Measurements from ENCODE around the gene MYB. TPM values are rescaled to one million over a fixed set of nuclear protein-coding genes. Genes with fewer than 3 reads are reported as not detected.

The MYB gene
- total RNA-seq, 2 experiments from 2014 or later = 20.1 to 42.9 TPM

GRCh38 chr6:135260612-135261011 is 79.5 kb downstream of the MYB start:
- H3K36me3 ChIP-seq (ENCODE audit: insufficient read depth, low read length) = 0 out of 2 replicates have a peak, but pooled peaks cover 3% of the 10 kb centered on the region
- no peaks in the 10 kb centered on the region for H3K9me2 ChIP-seq (ENCODE audit: insufficient read depth, low read length)
- H3K9me3 ChIP-seq (ENCODE audit: low read length) = no peaks in the 10 kb centered on the region
- ChIA-PET CTCF (ENCODE audit: unreplicated experiment) (no interaction called here), POLR2A (interaction anchor here (0.6 to 1.0 kb wide), 3 partner anchors 10 to 91 kb away, joined by 3 to 4 read pairs (median 3); no protein-coding TSS in a partner anchor)
- intact Hi-C loops (cut with micrococcal nuclease; ENCODE audit: unreplicated experiment) = no loop called here
- no peak for DNase-seq (ENCODE audit: low spot score)
- H3K27ac ChIP-seq (ENCODE audit: low read depth, low read length, poor library complexity, severe bottlenecking) = no peak overlapping the region
- H2AFZ ChIP-seq (ENCODE audit: low read length) = no peak overlapping the region
- H3K4me3 ChIP-seq (ENCODE audit: low read depth, low read length, poor library complexity, severe bottlenecking) = no peak overlapping the region
- no peaks in the 10 kb centered on the region for H3K79me2 ChIP-seq (ENCODE audit: insufficient read depth, low read depth, low read length)
- no peaks in the 10 kb centered on the region for H4K20me1 ChIP-seq (ENCODE audit: insufficient read depth, low read length)
- H3K4me2 ChIP-seq (ENCODE audit: low read length) = no peak overlapping the region
- H3K4me1 ChIP-seq (ENCODE audit: insufficient read depth, low read length, poor library complexity, severe bottlenecking) = peaks cover 40% of the 10 kb centered on the region
- BruUV-seq (replicated peaks) = no TSS peak
- no peak for TF ChIP-seq CTCF (conservative IDR thresholded peaks at IDR 0.05; ENCODE audit: low read length)
- TF ChIP-seq EZH2phosphoT487 (IDR thresholded peaks at IDR 0.05; ENCODE audit: borderline replicate concordance, low read depth, low read length) = no peak

GRCh38 chr6:135261872-135262725 is 81.0 kb downstream of the MYB start:
- POLR2A ChIA-PET = interaction anchor here (0.5 to 0.7 kb wide), 3 partner anchors 90 to 362 kb away, joined by 3 to 5 read pairs (median 5); no protein-coding TSS in a partner anchor
- DNase-seq (ENCODE audit: low spot score) = no peak
- H3K27ac ChIP-seq (ENCODE audit: low read depth, low read length, poor library complexity, severe bottlenecking) = no peak overlapping the region
- no peaks in the 10 kb centered on the region for H3K9me3 ChIP-seq (ENCODE audit: low read length)
- CTCF ChIA-PET (ENCODE audit: unreplicated experiment) = interaction anchor here (0.6 kb wide), 1 partner anchor 84 kb away, joined by 5 read pairs; no protein-coding TSS in a partner anchor
- no peaks in the 10 kb centered on the region for H3K79me2 ChIP-seq (ENCODE audit: insufficient read depth, low read depth, low read length)
- H3K36me3 ChIP-seq (ENCODE audit: insufficient read depth, low read length) = 0 out of 2 replicates have a peak, but pooled peaks cover 3% of the 10 kb centered on the region
- H2AFZ ChIP-seq (ENCODE audit: low read length) = peak overlapping the region; percentile 15; the same call in 1 of the 2 replicates
- no peaks in the 10 kb centered on the region for H3K9me2 ChIP-seq (ENCODE audit: insufficient read depth, low read length)
- peaks cover 54% of the 10 kb centered on the region for H3K4me1 ChIP-seq (ENCODE audit: insufficient read depth, low read length, poor library complexity, severe bottlenecking)
- no peak overlapping the region for H3K4me2 ChIP-seq (ENCODE audit: low read length)
- no peak overlapping the region for H3K4me3 ChIP-seq (ENCODE audit: low read depth, low read length, poor library complexity, severe bottlenecking)
- TF ChIP-seq EZH2phosphoT487 (IDR thresholded peaks at IDR 0.05; ENCODE audit: borderline replicate concordance, low read depth, low read length) (no peak), CTCF (conservative IDR thresholded peaks at IDR 0.05; ENCODE audit: low read length) (no peak)
- no TSS peak for BruUV-seq (replicated peaks)
- intact Hi-C loops (cut with micrococcal nuclease; ENCODE audit: unreplicated experiment) = no loop called here
- no peaks in the 10 kb centered on the region for H4K20me1 ChIP-seq (ENCODE audit: insufficient read depth, low read length)

All from OCI-LY7 (cell line).